NCI-H510A (cell line): Measurements from ENCODE around the gene NRP1.
"Not testable (repeated sequence)": the region's sequence is repeated elsewhere in the genome, so short reads cannot be mapped to it uniquely, and the experiment has no call there.

Source experiments
- DNase-seq: peaks from one replicate; lab custom pipeline; 2025; lab: John Stamatoyannopoulos, UW

NRP1 gene

DNA sequence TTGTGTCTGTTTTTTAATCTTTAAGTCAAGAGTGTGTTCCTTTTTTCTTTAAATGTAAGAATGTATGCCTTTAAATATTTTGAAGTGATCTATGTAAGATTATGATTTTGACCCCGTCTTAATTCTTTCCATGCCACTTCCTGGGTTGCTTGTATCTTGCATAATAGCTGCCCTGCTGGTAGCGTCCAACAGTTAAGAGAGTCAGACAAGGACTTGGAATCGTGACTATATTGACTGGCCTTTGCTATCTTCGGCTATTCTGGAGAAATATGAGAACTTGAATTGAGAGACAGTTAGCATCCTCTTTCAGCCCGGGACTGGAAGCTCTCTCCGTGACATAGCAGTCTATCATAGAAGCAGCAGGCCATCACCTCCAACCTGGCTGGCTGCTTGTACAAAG lies 13.0 kb downstream of the NRP1 start:
- no peak for DNase-seq

DNA sequence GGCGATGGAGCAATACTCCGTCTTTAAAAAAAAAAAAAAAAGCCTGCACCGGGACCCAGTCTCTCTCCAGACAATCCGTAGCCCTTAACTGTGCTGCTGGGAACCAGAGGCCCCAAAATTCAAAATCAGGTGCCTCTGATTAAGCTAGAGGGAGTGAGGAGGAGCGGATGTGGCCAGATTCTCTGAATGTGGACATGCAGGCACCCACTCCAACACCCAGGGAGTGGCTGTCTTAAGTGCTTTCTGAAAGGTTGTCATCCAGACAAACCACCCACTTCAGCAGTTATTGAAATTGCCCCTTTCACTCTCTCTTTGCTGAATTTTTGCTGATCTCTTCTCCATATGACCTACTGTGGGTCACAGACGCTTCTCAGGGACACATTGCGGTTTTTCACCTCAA lies 14.2 kb downstream of the NRP1 start:
- no peak for DNase-seq

DNA sequence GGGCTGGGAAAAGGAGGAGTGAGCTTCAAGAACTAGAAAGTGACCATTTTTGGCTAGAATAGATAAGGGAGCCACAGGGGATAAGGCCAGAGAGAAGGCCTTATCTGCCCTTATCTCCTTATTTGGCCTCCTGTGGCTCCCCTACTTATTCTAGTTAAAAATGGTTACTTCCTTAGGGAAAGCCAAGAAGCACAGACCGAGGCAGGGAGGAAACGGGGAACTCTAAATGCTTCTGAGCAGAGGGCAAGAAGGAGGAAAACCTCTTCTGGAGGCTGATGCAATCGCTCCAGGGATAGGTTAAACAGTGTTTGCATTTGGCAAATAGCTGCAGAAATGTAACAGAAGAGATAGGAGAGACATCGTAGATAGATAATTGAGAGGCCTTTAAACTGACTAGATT lies 18.6 kb downstream of the NRP1 start:
- DNase-seq: no peak

DNA sequence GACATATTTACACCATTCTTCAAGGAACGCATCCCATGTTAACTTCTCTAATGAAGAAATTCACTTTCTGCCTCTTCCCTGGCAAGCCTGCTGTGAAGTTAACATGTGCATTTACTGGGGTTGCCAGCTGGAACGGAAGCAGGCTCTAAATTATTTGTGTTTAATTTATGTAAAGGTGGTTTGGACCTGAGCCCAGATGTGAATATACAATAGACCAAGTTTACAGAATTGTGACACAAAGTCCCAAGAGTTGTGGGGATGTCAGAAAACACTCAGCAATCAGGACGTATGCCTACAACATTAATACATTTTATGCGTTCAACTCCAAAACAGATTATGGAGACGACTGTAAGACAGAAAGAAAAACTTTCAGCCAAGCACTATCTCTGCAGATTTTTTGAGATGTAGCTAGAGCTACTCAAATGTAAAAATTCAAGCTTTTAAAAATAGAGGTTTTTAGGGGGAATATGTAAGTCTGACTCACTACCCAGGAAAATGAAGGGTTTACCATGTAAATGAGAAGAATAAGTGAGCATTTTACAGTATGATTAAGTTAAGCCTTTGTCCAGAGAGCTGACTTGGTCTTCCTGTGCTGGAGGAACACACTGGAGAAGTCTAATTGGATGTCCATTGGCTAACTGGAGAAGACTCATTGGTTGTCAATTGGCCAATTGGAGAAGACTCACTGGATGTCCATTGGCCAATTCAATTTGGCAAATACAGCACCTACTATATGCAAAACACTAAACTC lies 19.5 kb downstream of the NRP1 start:
- no peak for DNase-seq

DNA sequence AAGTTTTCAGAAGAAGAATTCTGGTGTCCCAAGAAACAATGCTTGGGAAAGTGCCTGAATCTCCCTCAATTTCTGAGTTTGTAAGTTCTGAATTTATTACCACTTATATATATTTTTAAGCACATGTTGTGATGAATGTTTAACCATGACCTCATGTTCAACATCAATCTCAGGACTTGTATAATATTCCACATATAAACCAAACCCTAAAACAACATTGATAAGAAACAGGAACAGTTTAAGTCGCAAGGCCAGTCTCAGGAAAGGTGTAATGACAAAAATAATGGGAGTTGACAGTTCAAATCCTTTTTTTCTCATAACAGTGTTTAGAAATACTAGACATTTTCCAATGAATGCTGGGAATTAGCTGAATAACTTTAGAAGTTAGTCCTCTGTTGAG lies 22.8 kb downstream of the NRP1 start:
- DNase-seq: no peak

DNA sequence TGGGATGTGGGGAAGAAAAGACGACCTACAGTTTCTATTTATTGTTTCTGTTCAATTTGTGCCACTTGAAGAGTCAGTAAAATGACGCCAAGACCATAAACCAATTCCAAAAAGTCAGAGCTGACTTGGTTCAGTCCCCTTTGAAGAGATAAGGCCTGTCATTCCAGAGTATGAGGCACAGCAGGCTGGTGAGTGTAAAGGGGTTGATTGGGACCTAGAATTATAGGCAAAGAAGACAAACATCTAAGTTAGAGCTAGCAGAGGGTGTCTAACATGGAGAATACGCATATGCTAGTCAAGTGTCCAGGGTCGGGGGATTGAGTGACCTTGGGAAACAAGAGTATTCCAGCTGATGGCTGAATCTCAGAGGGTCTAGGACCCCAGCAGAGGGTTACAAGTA lies 23.6 kb downstream of the NRP1 start:
- DNase-seq: no peak

DNA sequence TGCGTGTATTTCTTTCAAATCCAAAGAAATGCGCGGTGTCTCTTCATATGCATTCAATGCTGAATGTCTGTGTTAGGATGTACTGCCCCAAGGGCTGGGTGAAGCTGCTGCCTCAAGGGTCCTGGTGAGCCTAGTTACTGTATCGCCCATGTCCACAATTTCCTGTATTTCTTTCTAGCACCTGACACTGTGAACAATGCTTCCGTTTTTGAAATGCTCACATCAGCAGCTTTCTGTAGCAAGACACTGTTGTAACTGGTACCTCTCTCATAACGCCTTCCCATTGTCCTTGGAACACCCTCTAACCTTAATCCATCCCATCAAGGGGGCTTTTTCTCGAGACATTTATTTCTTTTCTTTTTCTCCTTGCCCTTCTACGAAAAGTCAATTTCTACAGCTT lies 25.1 kb downstream of the NRP1 start:
- no peak for DNase-seq

DNA sequence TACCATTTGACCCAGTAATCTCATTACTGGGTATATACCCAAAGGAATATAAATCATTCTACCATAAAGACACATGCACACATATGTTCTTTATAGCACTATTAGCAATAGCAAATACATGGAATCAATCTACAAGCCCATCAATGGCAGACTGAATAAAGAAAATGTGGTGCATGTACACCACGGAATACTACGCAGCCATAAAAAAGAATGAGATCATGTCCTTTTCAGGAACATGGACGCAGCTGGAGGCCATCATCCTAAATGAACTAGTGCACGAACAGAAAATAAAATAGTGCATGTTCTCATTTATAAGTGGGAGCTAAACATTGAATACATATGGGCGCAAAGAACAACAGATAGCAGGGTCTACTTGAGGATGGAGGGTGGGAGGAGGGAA lies 26.6 kb downstream of the NRP1 start:
- DNase-seq: no peak

DNA sequence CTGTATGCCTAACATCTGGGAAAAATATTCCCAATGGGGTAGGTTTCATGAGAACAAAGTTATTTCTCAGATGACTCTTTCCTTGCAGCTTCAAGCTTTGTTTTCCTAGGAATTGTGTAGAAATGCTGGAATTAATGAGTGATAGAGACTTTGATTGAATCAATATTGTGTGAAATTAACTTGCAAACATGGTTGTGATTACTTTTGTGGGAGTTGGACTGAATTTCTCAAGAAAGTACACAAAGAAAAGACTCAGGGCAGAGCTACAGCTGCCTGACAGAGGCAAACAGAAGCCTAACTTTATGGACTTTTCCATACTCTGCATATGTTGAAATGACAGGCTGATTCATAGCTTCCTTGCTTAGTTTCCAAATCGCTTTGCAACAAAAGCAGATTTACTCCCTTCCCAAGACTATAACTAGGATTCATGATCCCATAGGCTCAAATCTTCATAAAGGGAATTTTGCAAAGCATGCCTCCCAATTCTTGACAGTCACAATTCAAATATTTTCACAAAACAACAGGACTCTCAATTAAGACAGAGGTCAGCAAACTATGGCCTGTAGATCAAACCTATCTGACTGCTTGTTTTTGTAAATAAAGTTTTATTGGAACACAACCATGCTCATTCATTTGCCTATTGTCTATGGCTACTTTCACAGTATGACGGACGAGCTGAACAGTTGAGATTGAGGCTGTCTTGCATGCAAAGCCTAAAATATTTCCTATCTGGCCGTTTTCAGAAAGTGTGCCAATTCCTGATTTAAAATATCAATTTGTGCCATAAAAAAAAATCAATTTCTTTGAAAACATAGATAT lies 27.6 kb downstream of the NRP1 start:
- no peak for DNase-seq

DNA sequence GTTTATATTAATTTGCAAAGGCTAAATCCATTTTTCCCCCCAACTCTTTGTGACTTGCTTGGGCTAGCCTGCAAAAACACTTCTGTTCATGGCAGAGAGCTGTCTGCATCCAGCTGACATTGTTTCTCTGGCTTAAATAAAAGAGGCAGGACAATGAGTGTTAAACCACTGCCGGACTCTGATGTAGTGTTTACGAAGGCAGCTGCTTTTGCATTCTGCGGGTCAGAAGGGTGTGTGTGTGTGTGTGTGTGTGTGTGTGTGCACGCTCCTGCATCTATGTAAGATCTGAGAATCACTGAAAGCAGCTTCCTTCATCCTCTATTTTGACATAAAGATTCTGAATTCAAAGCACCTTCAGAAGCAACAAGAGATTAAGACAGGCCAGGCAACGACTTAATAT lies 28.3 kb downstream of the NRP1 start:
- no peak for DNase-seq

DNA sequence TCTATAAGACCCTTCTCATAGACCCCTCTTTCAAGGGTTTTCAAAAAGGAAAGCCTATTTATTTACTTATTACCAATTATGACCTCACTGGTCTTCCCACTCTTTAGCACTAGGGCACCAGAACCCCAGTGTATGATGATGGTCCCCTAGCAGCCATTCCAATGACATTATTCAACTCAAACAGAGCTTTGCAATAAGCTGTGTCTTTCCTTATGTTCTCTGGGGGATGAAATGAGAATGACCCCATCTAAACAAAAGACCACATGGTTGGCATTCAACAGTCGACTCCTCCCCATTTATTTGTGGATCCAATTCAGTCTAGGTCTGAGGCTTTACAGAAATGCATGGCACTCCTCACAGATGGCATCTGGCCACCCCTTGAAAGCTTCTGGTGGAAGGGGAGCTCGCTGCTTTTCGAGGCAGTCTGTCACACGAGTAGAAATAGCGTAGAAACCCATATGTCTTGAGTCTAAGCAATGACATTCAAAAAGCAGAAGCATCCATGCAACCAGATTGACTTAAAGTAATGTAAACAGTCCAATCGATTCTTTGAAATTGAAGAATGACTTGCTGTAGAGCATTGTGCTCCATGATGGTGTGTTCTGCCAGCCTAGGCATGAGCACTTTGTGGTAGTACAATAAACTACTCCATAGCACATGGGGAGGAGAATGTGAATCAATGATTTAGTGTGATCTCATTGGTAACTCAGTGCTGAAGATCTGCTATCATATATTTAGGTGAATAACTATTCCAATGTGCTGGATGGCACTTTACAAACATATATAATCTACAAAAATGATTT lies 29.8 kb downstream of the NRP1 start:
- no peak for DNase-seq

DNA sequence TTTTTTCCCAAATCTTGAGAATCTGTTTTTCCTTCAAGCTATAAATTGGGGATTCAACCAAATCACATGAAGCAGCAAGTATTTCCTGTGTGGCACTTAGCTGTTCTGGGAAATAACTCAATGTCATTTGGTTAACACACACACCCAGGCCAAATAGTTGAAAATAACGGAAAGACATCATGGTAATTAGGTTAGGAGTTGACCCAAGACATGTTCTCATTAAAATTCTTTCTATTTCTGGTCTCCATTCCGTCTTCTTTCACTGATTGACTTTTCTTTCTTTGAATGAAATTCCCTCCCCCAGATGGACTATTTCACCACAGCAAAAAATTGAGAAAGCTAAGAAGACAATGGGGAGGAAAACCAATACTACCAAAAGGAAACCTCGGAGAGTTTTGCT lies 30.5 kb downstream of the NRP1 start:
- DNase-seq: no peak

DNA sequence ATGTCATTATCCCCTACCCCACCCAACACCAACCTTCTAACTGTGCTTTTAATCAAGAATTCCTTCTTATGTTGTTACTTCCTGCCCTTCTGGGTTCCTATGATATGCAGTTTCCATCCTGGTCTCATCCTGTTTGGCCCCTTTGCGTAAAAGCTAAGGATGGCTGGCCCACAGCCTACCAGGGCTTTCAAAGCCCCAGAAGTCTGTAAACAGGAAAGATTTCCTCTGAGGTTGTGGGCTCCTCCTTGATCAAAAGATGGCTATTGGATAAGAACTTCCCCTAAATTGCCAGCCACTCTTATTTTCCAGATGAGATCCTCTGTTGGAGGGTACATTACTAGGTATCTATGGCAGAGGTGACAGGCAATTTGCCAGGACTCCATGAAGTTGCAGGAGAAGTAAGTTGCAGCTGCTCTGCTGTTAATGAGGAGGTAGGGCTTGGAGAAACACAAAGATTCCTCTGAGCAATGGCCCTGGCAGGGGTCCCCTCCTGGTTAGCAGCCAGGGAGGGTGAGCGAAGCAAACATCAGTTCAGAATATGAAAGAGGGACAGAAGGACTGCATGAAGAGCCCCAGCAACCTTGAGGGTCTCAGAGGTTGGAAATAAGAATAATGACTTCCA lies 32.1 kb downstream of the NRP1 start:
- no peak for DNase-seq

DNA sequence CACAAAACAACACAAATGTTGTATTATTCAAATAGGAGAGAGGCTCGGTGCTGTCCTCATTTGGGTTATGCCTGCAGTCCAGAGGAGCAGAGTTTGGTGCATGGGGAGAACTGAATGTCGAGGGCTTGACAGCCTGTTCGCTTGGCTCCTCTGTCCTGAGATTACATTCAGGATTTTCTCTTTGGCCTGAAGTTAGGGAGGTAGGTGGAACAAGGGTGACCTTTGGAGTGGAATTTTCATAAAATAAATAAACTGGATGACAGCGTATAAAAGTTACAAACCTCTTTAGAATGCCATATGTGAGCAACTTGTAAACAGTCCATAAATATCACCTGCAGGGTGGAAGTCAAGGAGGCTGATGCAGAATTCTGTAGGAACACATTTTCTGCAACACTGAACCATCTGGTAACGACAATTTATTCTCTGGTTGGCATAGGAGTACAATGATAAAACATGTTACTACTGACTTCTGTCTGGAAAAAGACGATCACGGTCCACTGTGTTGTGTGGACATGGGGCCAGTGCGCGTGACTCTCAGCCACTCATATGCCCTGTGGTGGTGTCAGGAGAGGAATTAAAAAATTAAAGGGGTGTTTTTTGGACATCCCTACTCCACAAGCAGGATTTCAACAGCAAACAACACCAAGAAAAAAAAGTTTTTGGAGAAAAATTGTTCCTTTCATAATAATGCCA lies 33.2 kb downstream of the NRP1 start:
- no peak for DNase-seq

DNA sequence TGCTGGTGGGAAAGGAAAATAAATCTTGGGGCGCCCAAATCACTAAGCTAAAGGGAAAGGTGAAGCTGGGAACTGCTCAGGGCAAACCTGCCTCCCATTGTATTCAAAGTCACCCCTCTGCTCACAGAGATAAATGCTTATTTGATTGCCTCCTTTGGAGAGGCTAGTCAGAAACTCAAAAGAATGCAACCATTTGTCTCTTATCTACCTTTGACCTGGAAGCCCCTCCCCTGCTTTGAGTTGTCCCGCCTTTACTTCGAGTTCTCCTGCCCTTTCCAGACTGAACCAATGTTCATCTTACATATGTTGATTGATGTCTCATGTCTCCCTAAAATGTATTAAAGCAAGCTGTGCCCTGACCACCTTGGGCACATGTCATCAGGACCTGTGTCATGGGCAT lies 33.9 kb downstream of the NRP1 start:
- not testable (repeated sequence) for DNase-seq

DNA sequence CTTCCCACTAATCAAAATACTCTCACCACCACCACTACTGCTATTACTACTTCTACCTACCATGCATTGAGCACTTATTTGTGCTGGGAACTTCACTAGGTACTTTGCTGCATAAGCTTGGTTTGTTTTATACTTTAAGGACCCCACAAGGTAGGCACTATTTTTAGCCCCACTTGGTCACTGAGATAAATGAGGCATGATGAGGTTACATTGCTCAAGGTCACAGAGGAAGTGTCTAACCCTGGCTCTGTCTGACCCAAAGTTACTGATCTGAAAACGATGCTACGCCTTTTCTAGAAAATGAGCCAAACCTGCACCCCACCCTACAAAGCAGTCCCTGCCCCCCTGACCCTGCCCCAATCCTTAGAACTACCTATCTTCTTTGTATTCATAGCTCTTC lies 35.6 kb downstream of the NRP1 start:
- DNase-seq: no peak

DNA sequence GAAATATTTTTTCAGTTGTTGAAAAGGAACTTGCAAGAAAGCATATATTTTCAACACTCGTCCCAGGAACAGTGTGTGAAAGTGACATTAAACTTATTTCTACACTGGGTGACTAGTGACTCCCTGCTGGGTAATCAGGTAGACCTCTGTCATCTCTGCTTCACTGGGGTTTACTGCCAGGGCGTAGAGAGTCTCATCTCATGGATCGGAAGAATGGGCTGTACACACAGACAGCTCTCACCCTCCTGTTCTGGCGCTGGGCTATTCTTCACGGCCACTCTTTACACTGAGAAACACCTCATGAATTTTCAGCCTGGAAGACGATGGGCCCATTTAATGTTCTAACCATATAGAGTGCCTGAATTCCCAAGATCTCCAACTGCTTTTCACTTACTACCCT lies 36.4 kb downstream of the NRP1 start:
- no peak for DNase-seq

DNA sequence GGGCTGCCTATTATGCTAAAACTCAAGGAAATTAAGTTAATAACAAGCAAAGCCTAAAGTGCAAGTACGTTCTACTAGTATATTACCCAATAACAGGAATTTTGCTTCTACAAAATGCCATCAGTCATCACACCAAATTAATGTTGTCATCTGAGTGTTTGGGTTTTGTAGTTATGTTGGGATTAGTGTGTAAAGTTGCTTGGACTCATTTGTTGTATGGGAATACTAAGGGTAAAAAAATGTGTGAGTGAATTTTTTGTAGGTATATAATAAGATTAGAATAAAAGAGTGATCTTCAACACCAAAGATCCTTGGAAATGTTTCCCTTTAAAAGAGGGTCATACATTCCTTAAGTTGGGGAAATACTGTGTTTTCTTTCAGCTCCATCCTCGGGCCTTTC lies 38.6 kb downstream of the NRP1 start:
- DNase-seq: no peak

DNA sequence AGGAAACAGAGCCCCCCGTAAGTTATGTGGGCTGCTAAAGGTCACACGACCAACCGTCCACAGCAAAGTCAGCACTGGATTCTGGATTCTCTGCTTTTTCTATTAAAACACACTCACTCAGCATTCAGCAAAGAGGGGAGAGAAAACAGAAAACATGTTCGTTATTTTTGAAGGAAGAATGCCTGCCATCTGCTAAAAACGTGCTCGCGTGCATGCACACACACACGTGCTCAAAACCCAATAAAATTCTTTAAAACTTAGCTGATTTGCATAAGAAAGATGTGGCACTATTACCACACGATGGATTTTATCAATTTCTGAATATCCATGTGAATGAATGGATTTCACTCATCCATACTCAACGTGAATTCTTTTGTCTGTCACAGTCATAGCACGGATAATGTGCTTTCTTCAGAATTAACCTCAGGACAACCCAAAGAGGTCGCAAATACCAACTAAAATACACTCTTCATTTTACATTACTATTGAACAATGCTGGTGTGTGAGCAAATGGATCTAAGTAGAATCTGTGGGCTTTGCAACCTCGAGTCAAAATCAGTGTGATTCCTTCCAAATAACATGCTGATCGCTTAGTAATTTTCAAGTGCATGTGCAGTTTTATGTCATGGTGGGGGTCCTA lies 40.8 kb downstream of the NRP1 start:
- no peak for DNase-seq

DNA sequence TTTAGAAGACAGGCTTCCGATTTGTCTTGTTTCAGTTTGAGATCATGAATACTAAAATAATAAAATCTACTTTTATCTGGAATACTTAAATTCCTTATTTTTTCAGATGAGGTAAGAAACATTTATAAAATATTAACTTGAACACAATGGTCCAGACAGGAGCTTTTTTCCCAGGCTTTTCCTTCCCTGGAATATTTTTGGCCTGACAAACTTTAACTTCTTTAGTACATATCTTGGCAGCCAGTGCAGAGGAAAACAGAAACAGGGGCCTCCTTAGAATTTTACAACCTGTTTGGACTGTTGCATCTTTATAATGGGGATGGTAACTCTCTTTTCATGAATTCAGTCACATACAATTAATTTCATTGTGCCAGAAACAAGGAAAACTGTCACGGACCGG lies 41.4 kb downstream of the NRP1 start:
- DNase-seq: no peak

DNA sequence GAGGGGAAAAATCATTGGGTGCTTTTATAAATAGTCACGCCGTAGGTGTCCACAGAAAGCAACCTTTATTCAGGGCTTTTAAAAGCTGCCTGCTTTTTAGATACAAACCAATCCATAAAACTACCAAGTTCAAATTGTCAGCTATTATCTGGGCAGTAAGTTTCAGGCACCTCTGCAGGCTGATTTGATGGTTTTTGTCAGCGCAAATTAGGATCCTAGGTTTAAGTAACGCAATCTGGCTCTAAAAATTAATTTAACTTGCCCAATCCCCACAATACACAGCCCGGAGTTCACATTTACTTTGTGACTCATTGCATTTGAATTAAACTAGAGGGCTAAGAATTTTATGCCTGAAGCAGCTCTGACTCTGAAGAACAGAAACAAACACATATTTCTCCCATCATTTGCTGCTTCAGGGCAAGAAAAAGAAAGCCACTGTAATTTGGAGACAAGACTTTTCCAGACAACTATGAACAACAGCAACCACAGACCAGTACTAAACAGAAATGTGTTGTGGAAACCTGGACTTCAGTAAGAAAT lies 43.3 kb downstream of the NRP1 start:
- DNase-seq: no peak
